ENCODE measurements around the gene GZMB.

DNA sequence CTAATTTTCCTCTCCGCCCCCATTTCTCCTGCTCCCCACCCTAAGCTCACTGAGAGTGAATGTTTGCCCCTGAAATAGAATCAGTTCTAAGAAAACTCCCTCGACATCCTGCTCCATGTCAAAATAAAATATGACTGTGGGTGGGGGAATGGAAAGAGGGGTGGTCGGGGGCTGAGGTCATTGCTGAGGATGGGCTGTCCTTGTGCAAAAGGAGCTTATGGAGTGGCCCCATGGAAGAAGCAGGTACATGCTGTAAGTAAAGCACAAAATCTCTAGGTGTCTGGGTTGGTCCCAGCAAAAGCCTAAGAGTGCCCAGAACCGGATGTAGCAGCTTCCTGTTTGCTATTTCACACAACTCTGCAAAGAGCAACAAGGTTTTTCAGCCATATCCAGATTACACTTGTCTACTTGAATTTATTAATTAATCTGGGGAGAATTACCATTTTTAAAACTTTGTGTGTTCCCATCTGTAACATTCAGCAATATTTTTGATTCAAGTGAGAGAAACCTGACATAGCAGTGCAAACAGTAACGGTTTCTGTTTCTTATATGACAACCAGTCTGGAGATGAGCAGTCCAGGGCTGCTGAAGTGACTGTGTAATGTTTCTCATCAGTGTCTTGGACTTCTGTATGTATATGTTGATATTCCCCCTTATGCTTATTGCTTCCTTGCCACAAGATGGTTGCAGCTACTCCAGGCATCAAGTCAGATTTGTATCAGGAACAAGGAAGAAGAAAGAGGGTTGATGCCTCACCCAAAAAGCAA is 40.4 kb upstream of the GZMB start:
- TF ChIP-seq, protein P1, sequence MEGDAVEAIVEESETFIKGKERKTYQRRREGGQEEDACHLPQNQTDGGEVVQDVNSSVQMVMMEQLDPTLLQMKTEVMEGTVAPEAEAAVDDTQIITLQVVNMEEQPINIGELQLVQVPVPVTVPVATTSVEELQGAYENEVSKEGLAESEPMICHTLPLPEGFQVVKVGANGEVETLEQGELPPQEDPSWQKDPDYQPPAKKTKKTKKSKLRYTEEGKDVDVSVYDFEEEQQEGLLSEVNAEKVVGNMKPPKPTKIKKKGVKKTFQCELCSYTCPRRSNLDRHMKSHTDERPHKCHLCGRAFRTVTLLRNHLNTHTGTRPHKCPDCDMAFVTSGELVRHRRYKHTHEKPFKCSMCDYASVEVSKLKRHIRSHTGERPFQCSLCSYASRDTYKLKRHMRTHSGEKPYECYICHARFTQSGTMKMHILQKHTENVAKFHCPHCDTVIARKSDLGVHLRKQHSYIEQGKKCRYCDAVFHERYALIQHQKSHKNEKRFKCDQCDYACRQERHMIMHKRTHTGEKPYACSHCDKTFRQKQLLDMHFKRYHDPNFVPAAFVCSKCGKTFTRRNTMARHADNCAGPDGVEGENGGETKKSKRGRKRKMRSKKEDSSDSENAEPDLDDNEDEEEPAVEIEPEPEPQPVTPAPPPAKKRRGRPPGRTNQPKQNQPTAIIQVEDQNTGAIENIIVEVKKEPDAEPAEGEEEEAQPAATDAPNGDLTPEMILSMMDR (IDR thresholded peaks at IDR 0.05; ENCODE audit: insufficient read depth, low read depth, low read length) = no peak
- no peak for TF ChIP-seq EZH2 (IDR thresholded peaks at IDR 0.05; ENCODE audit: insufficient read depth, low read length)

Measured in astrocyte (in vitro differentiated cells and primary cell).